Measurements from ENCODE around the gene TMCC1. TPM values are rescaled to one million over a fixed set of nuclear protein-coding genes. Genes with fewer than 3 reads are reported as not detected.

The TMCC1 gene
- total and polyA plus RNA-seq, 2 donors (not counting 1 experiment from before 2014, with no cell fraction given), result 8.5 to 32.2 TPM

DNA sequence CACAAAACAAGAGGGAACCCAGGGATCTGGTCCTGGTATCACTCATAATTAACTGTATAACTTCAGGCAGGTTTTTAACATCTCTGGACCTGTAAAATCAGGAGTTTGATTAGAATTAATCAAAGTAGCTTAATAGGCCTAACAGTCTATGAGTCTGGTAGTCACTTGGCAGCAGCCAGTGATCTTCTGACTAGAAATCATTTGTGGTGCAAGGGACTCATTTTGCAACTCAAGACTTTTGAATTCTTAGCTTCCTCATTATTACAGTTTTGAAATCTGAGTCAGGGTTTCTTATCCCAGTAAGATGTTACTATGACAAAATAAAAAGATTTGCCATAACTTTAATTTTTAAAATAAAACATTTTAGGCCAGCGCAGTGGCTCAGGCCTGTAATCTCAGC lies 70.8 kb downstream of the TMCC1 start:
- 100% methylated on average over 1 of the region's 1 CpG for WGBS (ENCODE audit: insufficient coverage)
- CTCF ChIA-PET, result interaction anchor here (0.9 to 8.5 kb wide), 4 partner anchors 171 to 330 kb away, joined by 3 to 163 read pairs (median 14); no protein-coding TSS in a partner anchor

DNA sequence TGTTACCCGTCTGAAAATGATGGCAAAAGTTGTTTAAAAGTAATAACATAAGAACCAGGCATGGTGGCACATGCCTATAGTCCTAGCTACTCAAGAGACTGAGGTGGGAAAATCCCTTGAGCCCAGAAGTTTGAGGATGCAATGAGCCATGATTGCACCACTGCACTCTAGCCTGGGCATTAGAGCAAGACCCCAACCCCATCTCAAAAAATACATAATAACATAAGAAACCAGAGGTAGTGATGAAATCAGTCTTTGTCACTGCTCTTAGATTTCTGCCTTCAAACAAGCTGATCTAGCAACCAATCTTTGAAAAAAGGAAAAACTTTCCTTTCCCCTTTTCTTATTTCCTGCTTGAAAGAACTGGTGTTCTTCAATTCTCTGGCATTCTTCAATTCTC lies 71.3 kb downstream of the TMCC1 start:
- H3K9me3 ChIP-seq (ENCODE audit: control extremely low read depth in 1 of 3, control insufficient read depth in 2 of 3, insufficient read depth in 1 of 3, low read length in 2 of 3), result no peaks in the 10 kb centered on the region
- H3K4me2 ChIP-seq (replicated peaks; ENCODE audit: low read depth, low read length, poor library complexity, severe bottlenecking), result no peak overlapping the region
- H3K9me3 Mint-ChIP-seq (ENCODE audit: insufficient read depth), result no peaks in the 10 kb centered on the region
- H3K79me2 ChIP-seq (ENCODE audit: control insufficient read depth, insufficient read depth, low read length), result peaks cover 11% of the 10 kb centered on the region
- no peaks in the 10 kb centered on the region for H3K27me3 Mint-ChIP-seq
- intact Hi-C loops (cut with micrococcal nuclease), result no loop called here
- peaks cover 24% of the 10 kb centered on the region for H3K4me1 Mint-ChIP-seq
- H3K27ac ChIP-seq (ENCODE audit: low read length in 2 of 2), result no peak overlapping the region
- peaks cover 1 to 5% of the 10 kb centered on the region in 2 donors for H3K4me1 ChIP-seq (ENCODE audit: control insufficient read depth in 2 of 2, insufficient read depth in 2 of 2, low read length in 2 of 2)
- H3K27me3 ChIP-seq (replicated peaks in 1 of 4; ENCODE audit: control extremely low read depth in 1 of 4, control insufficient read depth in 3 of 4, insufficient read depth in 4 of 4, low read length in 3 of 4), result no peaks in the 10 kb centered on the region
- ATAC-seq (ENCODE audit: low read depth) (no peak), DNase-seq (no peak)
- no peak overlapping the region for H3K27ac Mint-ChIP-seq
- H2AFZ ChIP-seq (ENCODE audit: insufficient read depth, low read depth, low read length, poor library complexity, severe bottlenecking), result no peak overlapping the region
- H3K4me3 ChIP-seq (ENCODE audit: control extremely low read depth in 1 of 5, extremely low read depth in 1 of 5, insufficient read depth in 1 of 5, low read depth in 2 of 5, low read length in 4 of 5), result no peak overlapping the region
- CTCF ChIA-PET, result interaction anchor here (0.9 to 8.5 kb wide), 3 partner anchors 171 to 330 kb away, joined by 3 to 163 read pairs (median 6); no protein-coding TSS in a partner anchor
- no CpG with 5 or more reads among the region's 1 CpG for WGBS (ENCODE audit: insufficient coverage)
- no peaks in the 10 kb centered on the region for H4K20me1 ChIP-seq (ENCODE audit: control insufficient read depth, insufficient read depth, low read length, poor library complexity, severe bottlenecking)
- H3K9ac ChIP-seq (ENCODE audit: low read length), result no peak overlapping the region
- H3K4me3 Mint-ChIP-seq, result no peak overlapping the region
- TF ChIP-seq, protein P1, sequence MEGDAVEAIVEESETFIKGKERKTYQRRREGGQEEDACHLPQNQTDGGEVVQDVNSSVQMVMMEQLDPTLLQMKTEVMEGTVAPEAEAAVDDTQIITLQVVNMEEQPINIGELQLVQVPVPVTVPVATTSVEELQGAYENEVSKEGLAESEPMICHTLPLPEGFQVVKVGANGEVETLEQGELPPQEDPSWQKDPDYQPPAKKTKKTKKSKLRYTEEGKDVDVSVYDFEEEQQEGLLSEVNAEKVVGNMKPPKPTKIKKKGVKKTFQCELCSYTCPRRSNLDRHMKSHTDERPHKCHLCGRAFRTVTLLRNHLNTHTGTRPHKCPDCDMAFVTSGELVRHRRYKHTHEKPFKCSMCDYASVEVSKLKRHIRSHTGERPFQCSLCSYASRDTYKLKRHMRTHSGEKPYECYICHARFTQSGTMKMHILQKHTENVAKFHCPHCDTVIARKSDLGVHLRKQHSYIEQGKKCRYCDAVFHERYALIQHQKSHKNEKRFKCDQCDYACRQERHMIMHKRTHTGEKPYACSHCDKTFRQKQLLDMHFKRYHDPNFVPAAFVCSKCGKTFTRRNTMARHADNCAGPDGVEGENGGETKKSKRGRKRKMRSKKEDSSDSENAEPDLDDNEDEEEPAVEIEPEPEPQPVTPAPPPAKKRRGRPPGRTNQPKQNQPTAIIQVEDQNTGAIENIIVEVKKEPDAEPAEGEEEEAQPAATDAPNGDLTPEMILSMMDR (IDR thresholded peaks at IDR 0.05), result no peak
- no peak for TF ChIP-seq EZH2 (IDR thresholded peaks at IDR 0.05; ENCODE audit: borderline replicate concordance, insufficient read depth, low read depth, low read length, poor library complexity, severe bottlenecking)
- H3K36me3 ChIP-seq (replicated peaks in 1 of 2; ENCODE audit: control extremely low read depth in 1 of 2, control insufficient read depth in 1 of 2, extremely low read depth in 1 of 2, insufficient read depth in 2 of 2, low read length in 1 of 2), result peaks cover 0 to 2% of the 10 kb centered on the region in 2 experiments
- POLR2A ChIA-PET, result interaction anchor here (0.5 kb wide), 1 partner anchor 191 kb away, joined by 3 read pairs; no protein-coding TSS in a partner anchor

More for the DNA sequence above, 70.8 kb downstream of the TMCC1 start:
- Histone ChIP-seq H3K79me2 (ENCODE audit: control insufficient read depth, insufficient read depth, low read length) (peaks cover 11% of the 10 kb centered on the region), H3K4me2 (replicated peaks; ENCODE audit: low read depth, low read length, poor library complexity, severe bottlenecking) (no peak overlapping the region), H3K4me3 (ENCODE audit: control extremely low read depth in 1 of 5, extremely low read depth in 1 of 5, insufficient read depth in 1 of 5, low read depth in 2 of 5, low read length in 4 of 5) (no peak overlapping the region), H4K20me1 (ENCODE audit: control insufficient read depth, insufficient read depth, low read length, poor library complexity, severe bottlenecking) (no peaks in the 10 kb centered on the region), H3K27me3 (replicated peaks in 1 of 4; ENCODE audit: control extremely low read depth in 1 of 4, control insufficient read depth in 3 of 4, insufficient read depth in 4 of 4, low read length in 3 of 4) (no peaks in the 10 kb centered on the region), H3K36me3 (replicated peaks in 1 of 2; ENCODE audit: control extremely low read depth in 1 of 2, control insufficient read depth in 1 of 2, extremely low read depth in 1 of 2, insufficient read depth in 2 of 2, low read length in 1 of 2) (peaks cover 0 to 2% of the 10 kb centered on the region in 2 experiments), H3K9me3 (ENCODE audit: control extremely low read depth in 1 of 3, control insufficient read depth in 2 of 3, insufficient read depth in 1 of 3, low read length in 2 of 3) (no peaks in the 10 kb centered on the region), H3K27ac (ENCODE audit: low read length in 2 of 2) (no peak overlapping the region), H3K4me1 (ENCODE audit: control insufficient read depth in 2 of 2, insufficient read depth in 2 of 2, low read length in 2 of 2) (peaks cover 6 to 7% of the 10 kb centered on the region in 2 donors), H3K9ac (ENCODE audit: low read length) (no peak overlapping the region), H2AFZ (ENCODE audit: insufficient read depth, low read depth, low read length, poor library complexity, severe bottlenecking) (no peak overlapping the region)
- no peak overlapping the region for H3K4me3 Mint-ChIP-seq
- no peak overlapping the region for H3K27ac Mint-ChIP-seq
- intact Hi-C loops (cut with micrococcal nuclease), result no loop called here
- no peaks in the 10 kb centered on the region for H3K9me3 Mint-ChIP-seq (ENCODE audit: insufficient read depth)
- H3K27me3 Mint-ChIP-seq, result no peaks in the 10 kb centered on the region
- ATAC-seq (ENCODE audit: low read depth) (no peak), DNase-seq (no peak)
- TF ChIP-seq EZH2 (IDR thresholded peaks at IDR 0.05; ENCODE audit: borderline replicate concordance, insufficient read depth, low read depth, low read length, poor library complexity, severe bottlenecking), result no peak
- TF ChIP-seq, protein P1 (IDR thresholded peaks at IDR 0.05), result no peak
- POLR2A ChIA-PET, result interaction anchor here (0.5 kb wide), 1 partner anchor 191 kb away, joined by 3 read pairs; no protein-coding TSS in a partner anchor
- H3K4me1 Mint-ChIP-seq, result peaks cover 29% of the 10 kb centered on the region

Data from B cell (primary cell).